Measurements from ENCODE around the gene POLR2F. TPM values are rescaled to one million over a fixed set of nuclear protein-coding genes. Genes with fewer than 3 reads are reported as not detected.

The POLR2F gene
- total RNA-seq, 1 donor from 2014 or later, result 57.9 TPM

DNA sequence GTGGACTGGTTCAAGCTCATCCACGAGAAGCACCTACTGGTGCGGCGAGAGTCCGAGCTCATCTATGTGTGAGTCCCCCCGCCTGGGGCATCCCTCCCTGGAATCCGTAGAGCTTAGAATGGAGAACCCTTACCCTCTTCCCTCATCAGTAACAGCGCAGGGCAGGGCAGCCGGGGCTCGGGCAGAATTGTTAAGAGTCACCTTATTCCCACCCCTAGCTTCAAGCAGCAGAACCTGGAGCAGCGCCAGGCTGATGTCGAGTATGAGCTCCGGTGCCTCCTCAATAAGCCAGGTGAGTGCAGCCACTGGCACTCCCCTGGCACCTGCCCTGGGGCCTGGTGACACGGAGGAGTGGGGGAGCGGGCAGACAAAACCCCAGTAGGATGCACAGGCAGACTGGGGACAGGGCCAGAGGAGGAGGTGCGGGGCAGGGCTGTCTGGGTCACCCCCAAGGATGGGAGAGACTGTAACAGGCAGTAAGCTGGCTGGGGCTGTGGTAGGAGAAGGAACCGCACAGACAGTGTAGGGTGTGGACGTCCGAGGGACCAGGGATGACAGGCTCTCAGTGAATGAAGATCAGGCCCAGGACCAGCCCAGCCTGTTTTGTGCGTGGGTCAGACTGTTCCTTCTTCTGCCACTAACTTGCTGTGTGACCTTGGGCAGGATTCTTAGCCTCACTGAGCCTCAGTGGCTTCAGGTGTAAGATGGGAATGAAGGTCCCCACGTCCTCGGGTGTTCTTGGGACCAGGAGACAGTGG is 20.5 kb upstream of the POLR2F start:
- TF ChIP-seq POLR2AphosphoS5 (IDR thresholded peaks at IDR 0.05; ENCODE audit: insufficient read depth in 1 of 2, low read depth in 1 of 2) (no peak), CTCF (IDR thresholded peaks at IDR 0.05) (no peak), POLR2A (IDR thresholded peaks at IDR 0.05) (no peak)
- peak overlapping the region; percentile 80 for H3K27ac ChIP-seq
- DNase-seq (ENCODE audit: extremely low spot score in 2 of 2), result no peak
- no peaks in the 10 kb centered on the region for H3K9me3 ChIP-seq
- peaks cover 0 to 73% of the 10 kb centered on the region in 2 donors for H3K36me3 ChIP-seq
- peaks cover 41% of the 10 kb centered on the region for H3K4me1 ChIP-seq
- no peak overlapping the region for H3K4me3 ChIP-seq
- no peaks in the 10 kb centered on the region for H3K27me3 ChIP-seq
- intact Hi-C loops (cut with DNase I), result loop anchor here (10.0 kb wide), 1 partner anchor 48 kb away; no protein-coding TSS in a partner anchor

DNA sequence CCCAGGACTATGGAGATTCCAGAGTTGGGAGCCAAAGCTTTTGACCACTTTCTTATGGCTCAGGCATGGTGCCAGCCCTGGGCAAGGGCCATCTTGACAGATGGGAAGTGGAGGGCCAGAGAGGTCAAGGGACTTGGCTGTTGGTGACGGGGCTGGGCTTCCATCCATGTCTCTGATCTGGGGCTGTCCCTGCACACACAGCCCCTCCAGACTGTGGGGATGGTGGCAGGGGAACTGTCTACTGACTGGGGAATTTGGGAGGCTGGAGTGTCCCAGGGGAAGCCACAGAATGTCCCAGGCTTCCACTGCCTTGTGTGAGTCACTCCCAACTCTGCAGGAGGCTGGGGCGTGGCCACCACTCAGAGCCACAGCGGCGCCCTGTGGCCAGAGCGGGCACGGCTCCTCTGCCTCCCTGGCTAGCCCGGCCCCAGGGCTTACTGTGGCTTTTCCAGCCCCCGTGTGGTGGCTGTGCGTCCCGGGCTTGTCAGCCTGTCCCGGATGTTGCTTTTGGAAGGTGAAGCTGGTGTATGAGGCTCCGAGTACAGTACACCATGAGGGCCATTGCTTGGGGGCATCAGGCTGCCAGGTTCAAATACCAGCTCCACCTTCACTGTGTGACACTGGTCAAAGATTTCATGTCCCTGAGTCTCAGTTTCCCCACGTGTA is 19.7 kb upstream of the POLR2F start:
- Histone ChIP-seq H3K36me3 (peaks cover 0 to 65% of the 10 kb centered on the region in 2 donors), H3K9me3 (no peaks in the 10 kb centered on the region), H3K27me3 (no peaks in the 10 kb centered on the region), H3K4me3 (no peak overlapping the region), H3K27ac (peak overlapping the region; percentile 80), H3K4me1 (peaks cover 41% of the 10 kb centered on the region)
- intact Hi-C loops (cut with DNase I), result loop anchor here (10.0 kb wide), 1 partner anchor 49 kb away; no protein-coding TSS in a partner anchor
- DNase-seq (ENCODE audit: extremely low spot score in 2 of 2), result no peak
- TF ChIP-seq POLR2A (IDR thresholded peaks at IDR 0.05), result no peak
- TF ChIP-seq CTCF (IDR thresholded peaks at IDR 0.05), result peak; percentile 86 to 98 (median 97)
- TF ChIP-seq POLR2AphosphoS5 (IDR thresholded peaks at IDR 0.05; ENCODE audit: insufficient read depth in 1 of 2, low read depth in 1 of 2), result peak; percentile 80 to 82

GRCh38 chr22:37940698-37941376 is 12.7 kb upstream of the POLR2F start:
- no peak for TF ChIP-seq POLR2A (IDR thresholded peaks at IDR 0.05)
- Histone ChIP-seq H3K4me3 (no peak overlapping the region), H3K4me1 (no peaks in the 10 kb centered on the region), H3K27ac (no peak overlapping the region), H3K36me3 (peaks cover 0 to 52% of the 10 kb centered on the region in 2 donors), H3K9me3 (no peaks in the 10 kb centered on the region), H3K27me3 (no peaks in the 10 kb centered on the region)
- intact Hi-C loops (cut with DNase I), result no loop called here
- no peak for DNase-seq (ENCODE audit: extremely low spot score in 2 of 2)

GRCh38 chr22:37942133-37942532 is 11.4 kb upstream of the POLR2F start:
- H3K27ac ChIP-seq, result no peak overlapping the region
- H3K27me3 ChIP-seq, result no peaks in the 10 kb centered on the region
- no peaks in the 10 kb centered on the region for H3K4me1 ChIP-seq
- H3K4me3 ChIP-seq, result no peak overlapping the region
- TF ChIP-seq CTCF (IDR thresholded peaks at IDR 0.05), result no peak
- peak in 1 of 2 donors; percentile 9 for TF ChIP-seq POLR2AphosphoS5 (IDR thresholded peaks at IDR 0.05; ENCODE audit: insufficient read depth in 1 of 2, low read depth in 1 of 2)
- no peak for TF ChIP-seq POLR2A (IDR thresholded peaks at IDR 0.05)
- H3K36me3 ChIP-seq, result peaks cover 0 to 39% of the 10 kb centered on the region in 2 donors
- H3K9me3 ChIP-seq, result no peaks in the 10 kb centered on the region
- intact Hi-C loops (cut with DNase I), result no loop called here
- DNase-seq (ENCODE audit: extremely low spot score in 2 of 2), result no peak

DNA sequence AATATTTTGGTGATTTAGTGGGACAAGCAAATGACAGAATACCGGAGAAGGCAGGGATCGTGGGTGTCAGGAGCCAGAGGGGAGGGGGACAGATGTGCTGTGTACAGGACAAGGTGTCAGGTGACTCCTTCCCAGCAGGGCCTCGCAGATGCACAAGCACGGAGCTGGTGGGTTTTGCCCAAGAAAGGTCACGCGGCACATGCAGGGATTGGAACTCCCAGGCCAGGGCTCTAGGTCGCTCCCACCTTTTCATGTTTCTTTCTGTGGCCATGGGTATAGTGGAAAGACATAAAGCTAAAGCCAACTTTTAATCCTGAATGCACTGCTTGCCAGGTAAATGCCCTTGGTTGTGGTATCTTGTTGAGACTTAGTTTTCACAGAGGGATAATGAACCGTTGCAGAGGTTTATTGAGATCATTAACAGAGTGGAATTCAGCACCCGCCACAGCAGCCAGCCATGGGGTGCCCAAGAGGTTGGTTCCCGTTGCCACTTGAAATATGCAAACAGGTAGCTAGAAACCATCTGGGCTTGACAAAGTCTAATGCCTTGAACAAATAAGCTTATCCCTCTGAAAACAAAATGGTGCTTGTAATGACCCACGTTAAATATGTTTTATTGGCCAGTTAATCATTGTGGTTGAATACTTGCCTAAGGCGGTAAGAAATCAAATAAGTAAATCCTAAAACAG is 10.2 kb upstream of the POLR2F start:
- no peaks in the 10 kb centered on the region for H3K4me1 ChIP-seq
- intact Hi-C loops (cut with DNase I), result no loop called here
- H3K27me3 ChIP-seq, result no peaks in the 10 kb centered on the region
- DNase-seq (ENCODE audit: extremely low spot score in 2 of 2), result no peak
- no peak overlapping the region for H3K4me3 ChIP-seq
- H3K9me3 ChIP-seq, result no peaks in the 10 kb centered on the region
- no peak for TF ChIP-seq POLR2AphosphoS5 (IDR thresholded peaks at IDR 0.05; ENCODE audit: insufficient read depth in 1 of 2, low read depth in 1 of 2)
- no peak for TF ChIP-seq CTCF (IDR thresholded peaks at IDR 0.05)
- no peak for TF ChIP-seq POLR2A (IDR thresholded peaks at IDR 0.05)
- no peak overlapping the region for H3K27ac ChIP-seq
- H3K36me3 ChIP-seq, result peaks cover 0 to 32% of the 10 kb centered on the region in 2 donors

All from vagina (tissue), 2 donors.